Mesothelial cell of epicardium (in vitro differentiated cells): Measurements from ENCODE around the gene KCNJ10. TPM values are rescaled to one million over a fixed set of nuclear protein-coding genes. Genes with fewer than 3 reads are reported as not detected.

Experiments used
- DNase-seq, 2 experiments: peaks; one replicate each; pipeline ENCODE4 v3.0.0; 2021; ENCODE audit warnings: low spot score in 2 of 2; ENCODE audit not compliant: unreplicated experiment in 2 of 2
- H3K27ac Mint-ChIP-seq: 2 replicates; pipeline ENCODE4 v1.8.0; 2021; ENCODE audit warnings: mixed read lengths
- H3K27me3 Mint-ChIP-seq: 2 replicates; pipeline ENCODE4 v1.8.0; 2021; ENCODE audit warnings: low read depth, mixed read lengths
- H3K36me3 Mint-ChIP-seq: 2 replicates; pipeline ENCODE4 v1.8.0; 2021; ENCODE audit warnings: mixed read lengths
- H3K4me1 Mint-ChIP-seq: 2 replicates; pipeline ENCODE4 v1.8.0; 2021; ENCODE audit warnings: mixed read lengths
- H3K4me3 Mint-ChIP-seq: 2 replicates; pipeline ENCODE4 v1.8.0; 2021; ENCODE audit warnings: mild to moderate bottlenecking, moderate library complexity, mixed read lengths
- H3K9me3 Mint-ChIP-seq: 2 replicates; pipeline ENCODE4 v1.8.0; 2021; ENCODE audit warnings: mixed read lengths
- total RNA-seq: library from RNA; stranded (reverse); gene quantifications from 3 replicates; pipeline ENCODE4 v1.2.1, GENCODE V29; 2021
- TF ChIP-seq, protein P1 (sequence below): fragments of 200-600 bp; sonication (generic); IDR thresholded peaks from one replicate; pipeline ENCODE4 v1.5.0; 2021; ENCODE audit warnings: antibody characterized with exemption; ENCODE audit not compliant: unreplicated experiment

KCNJ10 gene
- total RNA-seq, 1 donor from 2014 or later: 0.27 TPM

GRCh38 chr1:159977364-159978106, 92.4 kb downstream of the KCNJ10 start:
- TF ChIP-seq, protein P1, sequence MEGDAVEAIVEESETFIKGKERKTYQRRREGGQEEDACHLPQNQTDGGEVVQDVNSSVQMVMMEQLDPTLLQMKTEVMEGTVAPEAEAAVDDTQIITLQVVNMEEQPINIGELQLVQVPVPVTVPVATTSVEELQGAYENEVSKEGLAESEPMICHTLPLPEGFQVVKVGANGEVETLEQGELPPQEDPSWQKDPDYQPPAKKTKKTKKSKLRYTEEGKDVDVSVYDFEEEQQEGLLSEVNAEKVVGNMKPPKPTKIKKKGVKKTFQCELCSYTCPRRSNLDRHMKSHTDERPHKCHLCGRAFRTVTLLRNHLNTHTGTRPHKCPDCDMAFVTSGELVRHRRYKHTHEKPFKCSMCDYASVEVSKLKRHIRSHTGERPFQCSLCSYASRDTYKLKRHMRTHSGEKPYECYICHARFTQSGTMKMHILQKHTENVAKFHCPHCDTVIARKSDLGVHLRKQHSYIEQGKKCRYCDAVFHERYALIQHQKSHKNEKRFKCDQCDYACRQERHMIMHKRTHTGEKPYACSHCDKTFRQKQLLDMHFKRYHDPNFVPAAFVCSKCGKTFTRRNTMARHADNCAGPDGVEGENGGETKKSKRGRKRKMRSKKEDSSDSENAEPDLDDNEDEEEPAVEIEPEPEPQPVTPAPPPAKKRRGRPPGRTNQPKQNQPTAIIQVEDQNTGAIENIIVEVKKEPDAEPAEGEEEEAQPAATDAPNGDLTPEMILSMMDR: no peak
- no peaks in the 10 kb centered on the region for H3K9me3 Mint-ChIP-seq
- no peak overlapping the region for H3K4me3 Mint-ChIP-seq
- H3K27me3 Mint-ChIP-seq: peaks cover 44% of the 10 kb centered on the region
- H3K27ac Mint-ChIP-seq: no peak overlapping the region
- H3K36me3 Mint-ChIP-seq: no peaks in the 10 kb centered on the region
- no peak for DNase-seq
- H3K4me1 Mint-ChIP-seq: peaks cover 10% of the 10 kb centered on the region

DNA sequence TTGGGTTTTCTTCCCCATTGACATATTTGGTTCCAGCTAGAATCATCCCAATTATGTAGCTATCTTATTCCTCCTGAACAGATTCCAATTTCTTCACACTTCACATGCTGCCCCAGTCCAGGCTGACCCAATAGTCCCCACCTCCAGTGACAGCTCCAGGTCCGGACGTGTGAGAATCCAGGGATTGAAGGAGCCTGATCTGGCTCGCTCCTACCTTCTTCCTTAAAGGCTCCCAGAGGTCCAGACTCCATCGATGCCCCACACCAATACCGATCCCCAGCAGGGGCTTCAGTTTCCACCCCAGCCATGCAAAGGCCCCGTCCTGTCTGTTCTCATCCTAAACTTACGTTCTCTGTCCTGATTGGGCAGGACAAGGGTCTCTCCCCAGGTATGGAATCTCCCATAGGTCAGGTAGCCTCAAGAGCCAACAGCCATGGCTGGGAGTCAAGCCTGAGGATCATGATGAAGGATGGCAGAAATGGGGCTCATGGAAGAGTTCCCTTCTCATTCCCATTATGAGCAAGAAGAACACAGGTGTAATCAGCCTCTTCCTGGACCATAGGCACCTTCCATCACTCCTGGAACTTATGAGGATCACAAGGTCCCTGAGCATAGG, 95.5 kb downstream of the KCNJ10 start:
- H3K27me3 Mint-ChIP-seq: peaks cover 30% of the 10 kb centered on the region
- DNase-seq: no peak
- no peaks in the 10 kb centered on the region for H3K9me3 Mint-ChIP-seq
- H3K4me1 Mint-ChIP-seq: peaks cover 6% of the 10 kb centered on the region
- TF ChIP-seq, protein P1: no peak
- no peak overlapping the region for H3K27ac Mint-ChIP-seq
- no peak overlapping the region for H3K4me3 Mint-ChIP-seq
- no peaks in the 10 kb centered on the region for H3K36me3 Mint-ChIP-seq

GRCh38 chr1:159973350-159973940, 96.5 kb downstream of the KCNJ10 start:
- no peak for DNase-seq
- Mint-ChIP-seq H3K4me3 (no peak overlapping the region), H3K27ac (no peak overlapping the region), H3K27me3 (peaks cover 28% of the 10 kb centered on the region), H3K4me1 (no peaks in the 10 kb centered on the region), H3K36me3 (no peaks in the 10 kb centered on the region), H3K9me3 (no peaks in the 10 kb centered on the region)
- TF ChIP-seq, protein P1: no peak

DNA sequence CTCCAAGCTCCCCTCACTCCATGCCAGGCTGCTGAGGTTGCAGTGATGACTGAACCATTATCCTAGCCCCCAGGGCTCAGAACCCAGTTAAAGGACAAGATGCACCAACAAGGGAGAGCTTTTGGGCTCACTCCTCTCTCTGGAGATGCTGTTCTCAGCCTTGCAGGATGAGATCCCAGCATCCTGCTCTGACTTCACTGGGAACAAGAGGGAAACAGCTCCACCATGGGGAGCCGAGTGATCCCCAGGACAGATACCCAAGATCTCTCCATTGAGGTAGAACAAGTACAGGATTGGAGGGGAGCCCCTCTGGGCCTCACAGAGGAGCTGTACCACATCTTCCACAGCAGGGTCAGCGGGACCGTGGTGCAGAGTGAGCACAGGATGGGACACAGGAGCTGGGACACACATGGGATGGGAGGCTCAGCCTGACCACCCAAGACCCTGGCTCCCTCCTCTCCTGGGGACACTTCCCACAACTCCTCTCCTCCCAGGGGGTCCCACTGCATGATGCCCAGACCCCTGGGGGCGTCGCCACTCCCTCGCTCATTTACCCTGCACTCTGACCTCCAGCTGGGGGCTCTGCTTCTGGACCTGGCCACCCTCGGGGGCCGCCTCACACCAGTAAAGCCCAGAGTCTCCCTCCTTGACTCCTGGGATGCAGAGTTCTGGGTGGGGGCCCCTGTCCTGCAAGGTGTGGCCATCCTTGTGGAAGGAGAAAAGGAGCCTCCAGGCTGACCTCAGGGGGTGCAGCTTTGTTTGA, 97.3 kb downstream of the KCNJ10 start:
- Mint-ChIP-seq H3K27ac (no peak overlapping the region), H3K4me1 (no peaks in the 10 kb centered on the region), H3K4me3 (no peak overlapping the region), H3K27me3 (peaks cover 29% of the 10 kb centered on the region), H3K36me3 (no peaks in the 10 kb centered on the region), H3K9me3 (no peaks in the 10 kb centered on the region)
- DNase-seq: no peak
- TF ChIP-seq, protein P1: no peak

DNA sequence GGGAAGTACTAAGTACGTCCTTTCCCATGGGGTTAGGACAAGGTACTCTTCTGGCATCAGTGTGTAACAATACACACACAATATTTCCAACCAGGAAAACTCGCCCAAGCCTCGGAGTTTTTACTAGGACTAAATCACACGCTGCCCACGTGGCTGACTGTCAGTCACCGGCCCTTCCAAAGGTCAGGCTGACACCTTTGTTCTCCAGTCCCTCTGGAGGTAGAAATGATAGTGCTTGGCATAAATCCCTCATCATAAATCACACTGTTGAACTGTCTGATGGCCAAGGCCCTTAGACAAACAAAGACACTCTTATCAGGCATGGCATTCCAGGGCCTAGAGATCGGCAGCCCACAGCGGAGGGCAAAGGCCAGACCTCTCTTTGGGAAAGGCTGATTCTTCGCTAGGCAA, 99.0 kb downstream of the KCNJ10 start:
- H3K4me3 Mint-ChIP-seq: no peak overlapping the region
- no peaks in the 10 kb centered on the region for H3K4me1 Mint-ChIP-seq
- no peak overlapping the region for H3K27ac Mint-ChIP-seq
- TF ChIP-seq, protein P1: no peak
- H3K9me3 Mint-ChIP-seq: peaks cover 4% of the 10 kb centered on the region
- H3K27me3 Mint-ChIP-seq: peaks cover 32% of the 10 kb centered on the region
- H3K36me3 Mint-ChIP-seq: no peaks in the 10 kb centered on the region
- no peak for DNase-seq
